GM18508 (cell line): ENCODE results near the gene GNPTG.

Experiments
- ATAC-seq: cut with Tn5 transposase; IDR thresholded peaks from one replicate; pipeline ENCODE4 v1.9.1; 2021; ENCODE audit warnings: moderate number of reproducible peaks; ENCODE audit not compliant: insufficient read depth, unreplicated experiment

The GNPTG gene

DNA sequence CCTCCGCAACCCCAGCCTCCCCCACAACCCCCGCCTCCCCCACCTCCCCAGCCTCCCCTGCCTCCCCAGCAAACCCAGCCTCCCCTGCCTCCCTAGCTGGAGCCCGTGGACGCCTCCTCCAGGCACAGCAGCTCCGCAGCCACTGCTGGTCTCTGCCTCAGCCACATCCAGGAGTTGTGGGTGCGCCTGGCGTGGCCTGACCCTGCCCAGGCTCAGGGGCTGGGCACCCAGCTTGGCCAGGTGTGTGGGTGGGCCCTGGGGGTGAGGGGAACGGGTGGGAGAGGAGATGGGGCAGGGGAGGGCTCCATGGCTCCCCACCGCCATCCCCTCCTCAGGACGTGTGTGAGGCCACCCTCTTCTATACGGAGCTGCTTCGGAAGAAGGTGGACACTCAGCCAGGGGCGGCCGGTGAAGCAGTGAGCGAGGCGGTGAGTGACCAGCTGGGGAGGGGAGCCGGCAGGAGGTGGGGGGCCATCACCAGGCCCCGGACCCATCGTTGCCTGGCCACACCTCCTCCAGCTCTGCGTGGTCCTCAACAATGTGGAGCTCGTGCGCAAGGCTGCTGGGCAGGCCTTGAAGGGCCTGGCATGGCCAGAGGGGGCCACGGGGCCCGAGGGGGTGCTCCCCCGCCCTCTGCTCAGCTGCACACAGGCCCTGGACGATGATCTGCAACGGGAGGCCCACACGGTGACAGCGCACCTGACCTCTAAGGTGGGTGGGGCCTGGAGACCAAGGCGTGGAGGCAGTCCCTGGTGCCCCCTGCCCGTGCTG is 5.9 kb upstream of the GNPTG start:
- no peak for ATAC-seq

GRCh38 chr16:1346422-1347285 is 5.1 kb upstream of the GNPTG start:
- ATAC-seq = no peak

GRCh38 chr16:1347286-1347855 is 4.4 kb upstream of the GNPTG start:
- no peak for ATAC-seq

- no peak for ATAC-seq
Measured at GRCh38 chr16:1347962-1348361, 3.8 kb upstream of the GNPTG start.

DNA sequence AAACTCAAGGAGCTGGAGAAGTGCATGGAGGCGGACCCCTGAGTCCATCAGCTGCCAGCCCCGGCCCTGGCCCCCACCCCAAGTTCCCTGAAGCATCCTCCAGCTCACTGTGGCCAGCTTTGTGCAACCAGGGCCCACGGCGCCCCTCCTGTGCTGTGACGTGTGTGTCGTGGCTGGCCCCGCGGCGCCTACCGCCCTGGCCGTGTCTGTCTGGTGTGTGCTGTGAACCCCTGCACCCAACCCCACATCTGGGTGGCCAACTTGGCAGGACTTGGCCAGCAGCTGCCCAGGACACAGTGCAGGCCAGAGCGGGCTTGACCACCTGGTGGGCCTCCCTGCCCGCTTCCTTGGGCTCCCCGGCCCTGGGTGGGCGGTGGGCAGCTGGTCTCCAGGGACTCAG is 3.3 kb upstream of the GNPTG start:
- ATAC-seq = no peak

- no peak for ATAC-seq
Measured at GRCh38 chr16:1348926-1349325, 2.8 kb upstream of the GNPTG start.

DNA sequence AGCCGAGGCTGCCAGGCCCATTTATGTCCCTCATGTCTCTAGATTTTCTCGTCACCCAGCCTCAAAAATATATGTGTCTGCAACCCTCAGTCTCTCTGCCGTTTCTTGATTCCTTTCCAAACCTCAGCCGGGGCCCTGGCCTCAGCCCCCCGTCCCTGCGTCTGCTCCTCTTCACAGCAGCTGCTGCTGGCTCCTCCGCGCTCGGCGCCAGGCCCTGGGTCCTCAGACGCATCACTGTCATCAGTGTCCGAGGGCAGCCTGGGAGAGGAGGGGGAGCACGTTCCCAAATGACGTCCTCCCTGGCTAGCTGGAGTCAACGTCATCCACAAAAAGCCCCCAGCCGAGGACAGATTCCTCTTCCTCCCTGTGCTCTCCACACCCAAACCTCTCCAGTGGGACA is 2.4 kb upstream of the GNPTG start:
- no peak for ATAC-seq

GRCh38 chr16:1349951-1350350 is 1.8 kb upstream of the GNPTG start:
- ATAC-seq = no peak

- ATAC-seq = no peak
Measured at GRCh38 chr16:1350691-1351090, 1.0 kb upstream of the GNPTG start.

DNA sequence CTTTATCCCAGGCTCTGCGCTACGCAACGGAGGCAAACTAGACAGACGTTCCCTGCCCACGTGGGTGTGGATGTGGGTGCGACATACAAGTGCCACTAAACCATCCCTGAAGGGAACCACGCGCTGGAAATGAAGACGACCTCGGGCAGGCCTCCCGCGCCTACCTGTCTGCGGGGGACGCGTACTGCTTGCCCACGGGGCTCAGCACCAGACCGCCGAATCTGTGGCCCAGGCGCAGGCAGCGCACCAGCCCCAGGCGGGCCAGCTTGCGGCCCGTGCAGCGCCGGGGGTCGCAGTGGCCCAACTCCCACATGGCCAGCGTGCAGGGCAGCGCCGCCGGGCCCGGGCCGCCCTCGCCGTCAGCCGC is 533 bp upstream of the GNPTG start:
- ATAC-seq = no peak

DNA sequence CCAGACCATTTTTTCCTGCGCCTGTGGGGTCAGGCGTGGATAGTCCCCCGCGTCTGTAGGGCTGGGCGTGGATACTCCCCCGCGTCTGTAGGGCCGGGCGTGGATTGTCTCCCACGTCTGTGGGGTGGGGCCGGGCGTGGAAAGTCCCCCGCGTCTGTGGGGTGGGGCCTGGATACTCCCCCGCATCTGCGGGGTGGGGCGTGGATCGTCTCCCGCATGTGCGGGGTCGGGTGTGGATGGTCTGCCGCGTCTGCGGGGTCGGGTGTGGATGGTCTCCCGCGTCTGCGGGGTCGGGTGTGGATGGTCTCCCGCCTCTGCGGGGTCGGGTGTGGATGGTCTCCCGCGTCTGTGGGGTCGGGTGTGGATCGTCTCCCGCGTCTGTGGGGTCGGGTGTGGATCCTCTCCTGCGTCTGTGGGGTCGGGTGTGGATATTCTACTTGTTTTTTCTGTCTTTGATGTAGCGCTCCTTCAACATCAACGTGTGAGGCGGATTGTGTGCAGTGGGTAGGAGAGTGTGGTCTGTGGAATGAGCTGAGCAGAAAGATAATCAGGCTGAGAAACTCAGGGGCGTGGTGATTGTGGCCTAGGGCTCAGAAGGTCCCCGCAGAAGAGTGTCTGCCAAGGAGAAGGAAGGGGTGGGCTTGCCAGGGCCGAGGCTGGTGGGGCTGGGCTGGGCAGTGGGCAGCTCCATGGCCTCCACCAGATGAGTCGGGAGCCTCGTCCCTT is 3.2 kb downstream of the GNPTG start:
- no peak for ATAC-seq

GRCh38 chr16:1355591-1355990 is 3.9 kb downstream of the GNPTG start:
- no peak for ATAC-seq

GRCh38 chr16:1356061-1356900 is 4.5 kb downstream of the GNPTG start:
- no peak for ATAC-seq

DNA sequence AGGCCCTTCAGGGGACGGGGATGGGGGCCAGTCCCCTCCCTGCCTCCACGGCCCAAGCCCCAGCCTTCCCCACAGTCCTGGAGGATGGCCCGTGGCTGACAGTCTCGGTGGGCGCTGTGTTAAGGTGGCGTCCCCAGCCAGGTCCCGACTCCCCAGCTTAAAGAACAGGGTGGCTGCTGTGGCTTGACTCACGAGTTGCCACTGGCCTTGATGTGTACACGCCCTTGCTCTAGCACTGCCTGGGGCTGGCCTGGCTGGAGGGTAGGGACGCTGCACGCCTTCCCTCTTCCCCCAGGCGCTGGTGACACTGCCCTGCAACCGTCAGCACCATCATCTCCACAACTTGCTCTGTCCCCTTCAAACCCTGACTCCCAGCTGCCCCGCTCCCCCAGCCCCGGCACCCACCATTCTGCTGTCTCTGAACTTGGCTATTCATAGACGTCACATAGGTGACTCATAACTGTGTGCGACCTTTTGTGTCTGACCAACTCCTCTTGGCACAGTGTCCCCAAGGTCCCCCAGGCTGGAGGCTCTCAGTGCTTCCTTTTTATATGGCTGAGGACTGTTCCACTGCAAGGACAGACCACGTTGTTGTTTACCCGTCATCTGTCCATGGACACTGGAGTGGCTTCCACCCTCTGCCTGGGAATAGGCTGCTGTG is 6.3 kb downstream of the GNPTG start:
- ATAC-seq = no peak

GRCh38 chr16:1361685-1362360 is 10.1 kb downstream of the GNPTG start:
- ATAC-seq = no peak

- ATAC-seq = no peak
Measured at GRCh38 chr16:1362807-1363206, 11.1 kb downstream of the GNPTG start.

DNA sequence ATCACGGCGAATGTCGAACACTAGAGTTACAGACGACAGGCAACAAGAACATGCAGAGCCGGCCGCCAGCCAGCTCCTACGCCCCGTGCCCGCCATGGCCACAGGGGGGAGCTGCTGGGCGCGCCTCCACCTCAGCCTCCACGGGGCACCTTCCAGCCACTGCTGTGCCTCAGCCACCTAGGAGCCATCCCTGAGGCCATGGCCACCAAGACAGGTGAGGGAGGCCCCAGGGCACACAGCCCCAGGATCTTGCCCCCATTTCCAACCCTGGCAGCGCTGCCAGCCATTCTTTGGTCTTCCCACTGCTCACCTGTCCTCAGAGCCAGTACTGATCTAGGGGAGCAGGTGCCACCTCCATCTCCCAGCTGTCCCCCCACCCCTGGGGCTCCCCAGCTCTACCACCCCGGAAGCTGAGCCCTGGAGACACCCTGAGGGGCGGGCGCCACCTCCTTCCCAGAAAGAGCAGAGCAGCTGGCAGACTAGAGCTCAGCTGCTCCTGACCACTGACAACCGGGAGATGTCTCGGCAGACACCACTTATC is 11.8 kb downstream of the GNPTG start:
- ATAC-seq = no peak

DNA sequence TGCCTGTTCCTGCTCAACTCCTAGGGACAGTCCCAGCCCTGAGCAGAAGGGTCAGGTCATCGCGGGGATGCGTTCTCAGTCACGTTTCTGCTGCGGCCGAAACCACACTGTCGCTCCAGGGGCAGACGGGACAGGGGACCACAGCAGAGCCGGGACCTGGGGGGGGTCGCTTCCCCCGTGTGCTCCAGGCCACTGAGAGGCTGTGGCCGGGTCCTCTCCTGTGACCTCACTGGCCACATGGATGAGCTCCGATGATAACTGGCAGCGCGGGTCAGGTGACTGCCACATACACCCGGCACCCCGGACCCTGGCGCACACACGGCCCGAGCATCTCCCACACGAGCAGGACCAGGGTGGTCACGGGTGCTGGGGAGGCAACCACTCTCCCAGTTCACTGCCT is 12.8 kb downstream of the GNPTG start:
- ATAC-seq = no peak
